ENCODE results near the gene ADAMTS2. TPM values are rescaled to one million over a fixed set of nuclear protein-coding genes. Genes with fewer than 3 reads are reported as not detected.
A peak's percentile ranks its signal among the peaks of the same experiment; 100 is the strongest.

The ADAMTS2 gene
- total and polyA plus RNA-seq, 2 experiments from 2014 or later = 62.0 to 132 TPM

DNA sequence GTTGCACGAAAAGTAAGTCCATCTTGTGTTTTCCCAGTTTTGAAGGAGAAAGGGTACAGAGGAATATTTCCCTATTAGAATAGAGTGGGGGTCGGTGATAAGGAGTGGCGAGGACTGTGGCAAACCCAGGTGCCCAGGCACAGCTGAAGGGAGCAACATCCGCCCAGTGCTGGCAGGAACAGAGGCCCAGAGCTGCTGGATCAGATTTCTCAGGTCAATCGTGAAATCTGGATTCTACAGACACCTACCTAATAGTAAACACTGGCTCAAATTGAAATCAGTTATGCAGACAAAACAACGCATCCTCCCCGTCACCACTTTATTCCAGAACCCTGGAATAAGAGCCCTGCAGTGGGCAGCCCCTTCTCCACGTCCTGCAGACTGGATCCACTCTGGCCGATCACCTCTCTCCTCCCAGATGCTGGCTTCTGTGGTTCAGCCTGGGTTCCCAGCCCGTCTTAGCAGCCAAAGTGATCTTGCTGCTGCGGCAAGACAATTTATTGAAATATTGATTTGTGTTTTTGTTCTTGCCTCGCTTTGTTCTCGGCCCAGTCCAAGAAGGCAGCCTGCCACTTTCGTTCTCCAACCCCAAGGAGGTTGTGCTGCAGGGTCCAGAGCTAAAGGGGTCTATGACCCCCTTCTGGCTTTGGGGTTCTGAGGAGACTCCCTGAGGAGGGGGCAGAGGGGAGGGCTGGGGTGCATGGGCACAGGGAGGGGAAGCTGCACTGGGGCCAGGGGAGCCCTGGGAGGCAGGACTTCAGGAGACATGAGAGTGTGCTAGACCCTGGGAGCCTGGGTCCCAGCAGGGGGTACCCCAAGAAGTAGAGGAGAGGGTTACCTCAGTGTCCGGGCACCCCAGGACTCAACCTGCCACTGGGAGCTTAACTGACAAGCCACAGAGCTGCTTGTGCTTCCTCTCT, 181.8 kb downstream of the ADAMTS2 start:
- Histone ChIP-seq H3K27ac (no peak overlapping the region), H3K27me3 (replicated peaks; ENCODE audit: insufficient read depth) (no peaks in the 10 kb centered on the region), H3K4me1 (ENCODE audit: insufficient read depth) (no peaks in the 10 kb centered on the region), H2AFZ (no peak overlapping the region), H4K20me1 (ENCODE audit: insufficient read depth) (no peaks in the 10 kb centered on the region), H3K9me2 (ENCODE audit: insufficient read depth) (no peaks in the 10 kb centered on the region), H3K36me3 (ENCODE audit: low read depth) (no peaks in the 10 kb centered on the region), H3K79me2 (ENCODE audit: insufficient read depth) (peaks cover 5% of the 10 kb centered on the region; the same call in 1 of the 2 replicates), H3K4me2 (ENCODE audit: unreplicated experiment) (no peak overlapping the region), H3K9ac (no peak overlapping the region), H3K9me3 (ENCODE audit: low read depth) (no peaks in the 10 kb centered on the region), H3F3A (ENCODE audit: insufficient read depth) (no peaks in the 10 kb centered on the region), H3K4me3 (no peak overlapping the region)
- in situ Hi-C loops (cut with MboI) = loop anchor here (10.0 kb wide), 2 partner anchors 181 to 331 kb away; partner anchors contain the start of gene ADAMTS2
- no peak for TF ChIP-seq EZH2 (IDR thresholded peaks at IDR 0.05; ENCODE audit: insufficient read depth, poor library complexity, severe bottlenecking)
- no peak for TF ChIP-seq EZH2phosphoT487 (IDR thresholded peaks at IDR 0.05; ENCODE audit: insufficient read depth, low read depth)
- 91 to 93% methylated on average over 15 of the region's 15 CpGs for WGBS, 2 experiments (ENCODE audit: low coverage in 1 of 2, low lambda C conversion rate in 2 of 2, missing lambda C conversion rate in 2 of 2)
- no peak for DNase-seq

DNA sequence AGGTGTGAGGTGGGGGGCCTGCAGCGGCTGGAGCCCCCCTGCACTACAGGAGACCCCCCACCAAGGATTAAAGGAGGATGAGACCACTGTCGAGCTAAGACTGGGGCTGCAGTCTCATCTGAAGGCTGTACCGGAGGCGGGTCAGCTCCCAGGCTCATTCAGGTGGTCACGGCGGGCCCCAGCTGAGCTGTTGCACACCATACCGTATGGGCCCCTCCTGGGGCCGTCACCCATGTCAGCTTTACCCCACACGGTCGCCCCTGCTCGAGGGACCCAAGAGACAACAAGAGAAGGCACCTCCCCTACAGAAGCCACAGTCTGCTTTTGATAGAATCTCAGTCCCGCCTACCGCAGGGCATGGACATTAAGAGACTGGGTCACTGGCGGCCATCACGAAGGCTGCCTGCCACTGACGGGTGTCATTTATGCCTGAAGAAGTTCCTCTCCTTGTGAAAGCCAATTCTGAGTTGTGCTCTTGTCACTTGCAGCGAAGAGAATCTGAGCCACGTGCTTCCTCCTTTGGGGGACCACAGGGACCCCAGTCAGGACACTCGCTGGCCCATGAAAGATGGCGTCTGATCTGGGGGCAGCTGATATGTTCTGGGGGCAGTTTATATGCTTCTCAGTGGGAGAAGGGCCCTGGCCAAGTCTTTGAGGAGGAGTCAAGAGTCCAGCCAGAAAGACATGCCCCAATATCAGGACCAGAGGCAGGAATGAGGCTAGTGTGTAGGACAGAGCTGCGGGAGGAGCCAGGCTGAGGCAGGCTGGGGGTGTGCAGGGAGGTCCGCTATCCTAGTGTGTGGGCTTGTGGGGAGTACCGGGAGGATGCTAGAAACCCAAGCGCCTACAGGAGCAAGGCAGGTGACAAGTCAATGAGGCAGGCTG, 182.7 kb downstream of the ADAMTS2 start:
- Histone ChIP-seq H3K9me3 (ENCODE audit: low read depth) (no peaks in the 10 kb centered on the region), H4K20me1 (ENCODE audit: insufficient read depth) (no peaks in the 10 kb centered on the region), H3K27ac (no peak overlapping the region), H3K4me1 (ENCODE audit: insufficient read depth) (no peaks in the 10 kb centered on the region), H3K4me2 (ENCODE audit: unreplicated experiment) (no peak overlapping the region), H3K79me2 (ENCODE audit: insufficient read depth) (peaks cover 5% of the 10 kb centered on the region; the same call in 1 of the 2 replicates), H3F3A (ENCODE audit: insufficient read depth) (no peaks in the 10 kb centered on the region), H3K9me2 (ENCODE audit: insufficient read depth) (no peaks in the 10 kb centered on the region), H2AFZ (no peak overlapping the region), H3K9ac (no peak overlapping the region), H3K36me3 (ENCODE audit: low read depth) (0 out of 2 replicates have a peak, but pooled peaks cover 3% of the 10 kb centered on the region), H3K4me3 (no peak overlapping the region), H3K27me3 (replicated peaks; ENCODE audit: insufficient read depth) (no peaks in the 10 kb centered on the region)
- WGBS, 2 experiments (ENCODE audit: low coverage in 1 of 2, low lambda C conversion rate in 2 of 2, missing lambda C conversion rate in 2 of 2) = 95 to 96% methylated on average over 24 of the region's 24 CpGs
- TF ChIP-seq EZH2phosphoT487 (IDR thresholded peaks at IDR 0.05; ENCODE audit: insufficient read depth, low read depth) = no peak
- DNase-seq = no peak
- in situ Hi-C loops (cut with MboI) = loop anchor here (10.0 kb wide), 2 partner anchors 182 to 332 kb away; partner anchors contain the start of gene ADAMTS2

DNA sequence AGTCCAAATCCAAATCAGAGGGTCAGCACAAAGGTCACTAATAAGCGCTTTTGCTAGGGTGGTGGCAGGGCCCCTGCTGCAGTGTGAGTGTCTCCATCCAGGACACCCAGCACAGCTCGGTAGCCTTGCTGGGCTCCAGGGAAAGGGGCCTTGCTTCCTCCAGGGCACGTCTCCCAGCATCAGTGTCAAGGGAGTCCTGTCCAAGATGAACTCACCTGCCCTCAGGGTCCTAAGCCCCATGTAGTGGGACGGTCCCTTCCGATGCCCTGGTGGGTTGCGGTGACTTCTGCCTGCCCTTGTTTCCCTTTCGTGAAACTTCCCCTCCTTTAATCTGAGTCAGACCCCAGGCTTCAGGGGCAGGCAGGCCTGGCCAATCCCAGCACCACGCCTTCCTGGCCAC, 183.4 kb downstream of the ADAMTS2 start:
- no peak overlapping the region for H3K27ac ChIP-seq
- in situ Hi-C loops (cut with MboI) = loop anchor here (10.0 kb wide), 2 partner anchors 183 to 333 kb away; partner anchors contain the start of gene ADAMTS2
- H3K79me2 ChIP-seq (ENCODE audit: insufficient read depth) = 0 out of 2 replicates have a peak, but pooled peaks cover 5% of the 10 kb centered on the region
- no peaks in the 10 kb centered on the region for H3K27me3 ChIP-seq (replicated peaks; ENCODE audit: insufficient read depth)
- H3K9me2 ChIP-seq (ENCODE audit: insufficient read depth) = no peaks in the 10 kb centered on the region
- no peak overlapping the region for H2AFZ ChIP-seq
- H3K36me3 ChIP-seq (ENCODE audit: low read depth) = 0 out of 2 replicates have a peak, but pooled peaks cover 8% of the 10 kb centered on the region
- H3K4me2 ChIP-seq (ENCODE audit: unreplicated experiment) = no peak overlapping the region
- WGBS, 2 experiments (ENCODE audit: low coverage in 1 of 2, low lambda C conversion rate in 2 of 2, missing lambda C conversion rate in 2 of 2) = 91 to 92% methylated on average over 8 of the region's 8 CpGs
- no peak overlapping the region for H3K4me3 ChIP-seq
- DNase-seq = no peak
- no peaks in the 10 kb centered on the region for H3K4me1 ChIP-seq (ENCODE audit: insufficient read depth)
- no peaks in the 10 kb centered on the region for H3K9me3 ChIP-seq (ENCODE audit: low read depth)
- no peaks in the 10 kb centered on the region for H3F3A ChIP-seq (ENCODE audit: insufficient read depth)
- H4K20me1 ChIP-seq (ENCODE audit: insufficient read depth) = no peaks in the 10 kb centered on the region
- no peak overlapping the region for H3K9ac ChIP-seq
- TF ChIP-seq EZH2 (IDR thresholded peaks at IDR 0.05; ENCODE audit: insufficient read depth, poor library complexity, severe bottlenecking) = no peak
- TF ChIP-seq EZH2phosphoT487 (IDR thresholded peaks at IDR 0.05; ENCODE audit: insufficient read depth, low read depth) = no peak

DNA sequence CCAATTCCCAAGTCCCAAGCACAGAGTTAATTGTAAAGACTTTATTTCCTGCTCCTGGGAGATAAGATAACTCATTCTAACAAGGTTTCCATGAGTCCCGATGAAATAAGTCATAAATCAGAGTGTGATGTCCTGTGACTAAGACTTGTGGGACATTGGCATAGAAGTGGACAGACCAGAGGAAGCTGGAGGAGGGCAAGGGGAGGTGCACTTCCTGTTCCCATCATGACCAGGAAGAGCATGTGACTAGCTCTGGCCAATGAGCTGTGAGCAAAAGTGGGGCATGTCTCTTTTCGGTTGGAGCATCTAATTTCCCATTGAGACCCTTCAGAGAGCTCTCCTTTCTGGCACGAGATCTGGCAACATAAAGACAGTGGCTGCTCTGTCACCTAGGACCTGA, 184.7 kb downstream of the ADAMTS2 start:
- no peaks in the 10 kb centered on the region for H3K9me2 ChIP-seq (ENCODE audit: insufficient read depth)
- in situ Hi-C loops (cut with MboI) = loop anchor here (10.0 kb wide), 2 partner anchors 184 to 334 kb away; partner anchors contain the start of gene ADAMTS2
- H3K4me2 ChIP-seq (ENCODE audit: unreplicated experiment) = no peak overlapping the region
- H3K27me3 ChIP-seq (replicated peaks; ENCODE audit: insufficient read depth) = no peaks in the 10 kb centered on the region
- 0 out of 2 replicates have a peak, but pooled peaks cover 5% of the 10 kb centered on the region for H3K79me2 ChIP-seq (ENCODE audit: insufficient read depth)
- 78 to 79% methylated on average over 3 of the region's 3 CpGs for WGBS, 2 experiments (ENCODE audit: low coverage in 1 of 2, low lambda C conversion rate in 2 of 2, missing lambda C conversion rate in 2 of 2)
- H3K9me3 ChIP-seq (ENCODE audit: low read depth) = no peaks in the 10 kb centered on the region
- DNase-seq = peak; percentile 42
- no peak for TF ChIP-seq EZH2 (IDR thresholded peaks at IDR 0.05; ENCODE audit: insufficient read depth, poor library complexity, severe bottlenecking)
- TF ChIP-seq EZH2phosphoT487 (IDR thresholded peaks at IDR 0.05; ENCODE audit: insufficient read depth, low read depth) = no peak
- no peak overlapping the region for H3K4me3 ChIP-seq
- no peaks in the 10 kb centered on the region for H3K4me1 ChIP-seq (ENCODE audit: insufficient read depth)
- H3K9ac ChIP-seq = no peak overlapping the region
- no peak overlapping the region for H2AFZ ChIP-seq
- H3K27ac ChIP-seq = no peak overlapping the region
- H3F3A ChIP-seq (ENCODE audit: insufficient read depth) = no peaks in the 10 kb centered on the region
- H4K20me1 ChIP-seq (ENCODE audit: insufficient read depth) = no peaks in the 10 kb centered on the region
- 0 out of 2 replicates have a peak, but pooled peaks cover 8% of the 10 kb centered on the region for H3K36me3 ChIP-seq (ENCODE audit: low read depth)
